K562 (cell line): ENCODE data around the gene ZNF107. TPM values are rescaled to one million over a fixed set of nuclear protein-coding genes. Genes with fewer than 3 reads are reported as not detected.

ENCODE experiments used
- CEBPB ChIP-seq: fragments of 450-650 bp; IDR thresholded peaks from 2 replicates; pipeline ENCODE4 v1.6.1; 2016; ENCODE audit warnings: missing genetic modification characterization, missing compliant biosample characterization
- CREB3L1 ChIP-seq: fragments of 450-650 bp; IDR thresholded peaks from 2 replicates; pipeline ENCODE4 v1.6.1; 2014; ENCODE audit warnings: low read depth, mild to moderate bottlenecking, moderate library complexity, borderline replicate concordance
- HMG20B ChIP-seq: fragments of 250-450 bp; sonication (Bioruptor Pico); IDR thresholded peaks from 2 replicates; pipeline ENCODE4 v1.5.0; 2021; ENCODE audit warnings: mild to moderate bottlenecking
- SNIP1 ChIP-seq: fragments of 450-650 bp; IDR thresholded peaks from 2 replicates; pipeline ENCODE4 v1.7.1; 2017; ENCODE audit warnings: low read depth, mild to moderate bottlenecking
- ZNF717 ChIP-seq: fragments of 250-450 bp; sonication (Bioruptor Pico); IDR thresholded peaks from 2 replicates; pipeline ENCODE4 v1.5.0; 2021
- ZNF780A ChIP-seq: fragments of 250-450 bp; sonication (Bioruptor Pico); IDR thresholded peaks from 2 replicates; pipeline ENCODE4 v1.5.0; 2021; ENCODE audit warnings: mild to moderate bottlenecking
- polyA plus RNA-seq, 8 experiments: library from polyadenylated mRNA; depleted of rRNA in 4 of 8; stranded (reverse) in 5 of 8; unstranded in 3 of 8; fragments of >200 nt; fragmentation: Nextera tagmentation in 2 of 8; fragmentation: Illumina TruSeq in 1 of 8; extraction: Ambion mirVana in 2 of 8; extraction: Trizol in 1 of 8; gene quantifications; 2 replicates each; pipeline versions ENCODE4 v1.2.1 to v1.2.3, GENCODE V29; 2011 to 2014; ENCODE audit warnings: inconsistent platforms in 1 of 8, missing spikeins in 1 of 8
- total RNA-seq, 7 experiments: library from RNA; depleted of rRNA in 6 of 7; stranded (reverse); fragments of >200 nt in 6 of 7; fragmentation: Illumina TruSeq in 2 of 7; extraction: Trizol in 2 of 7; gene quantifications; 2 replicates each; pipeline versions ENCODE4 v1.2.1 to v1.2.3, GENCODE V29; 2011 to 2021; ENCODE audit warnings: low replicate concordance in 1 of 7
- TF ChIP-seq, protein P1 (sequence below): fragments of 250-450 bp; sonication (Bioruptor Pico); IDR thresholded peaks from 2 replicates; pipeline ENCODE4 v1.5.0; 2020; ENCODE audit warnings: mild to moderate bottlenecking
- TF ChIP-seq, protein P2 (sequence below): fragments of 200-600 bp; sonication (generic); IDR thresholded peaks from one replicate; pipeline ENCODE4 v1.6.1; 2012; ENCODE audit warnings: mild to moderate bottlenecking, low read depth, low read length, inconsistent platforms

Gene ZNF107
- total and polyA plus RNA-seq, 9 of the 15 experiments (the other 6 are each of a cell fraction or from before 2014, with no cell fraction given), result 2.4 to 14.2 (median 7.9) TPM

DNA sequence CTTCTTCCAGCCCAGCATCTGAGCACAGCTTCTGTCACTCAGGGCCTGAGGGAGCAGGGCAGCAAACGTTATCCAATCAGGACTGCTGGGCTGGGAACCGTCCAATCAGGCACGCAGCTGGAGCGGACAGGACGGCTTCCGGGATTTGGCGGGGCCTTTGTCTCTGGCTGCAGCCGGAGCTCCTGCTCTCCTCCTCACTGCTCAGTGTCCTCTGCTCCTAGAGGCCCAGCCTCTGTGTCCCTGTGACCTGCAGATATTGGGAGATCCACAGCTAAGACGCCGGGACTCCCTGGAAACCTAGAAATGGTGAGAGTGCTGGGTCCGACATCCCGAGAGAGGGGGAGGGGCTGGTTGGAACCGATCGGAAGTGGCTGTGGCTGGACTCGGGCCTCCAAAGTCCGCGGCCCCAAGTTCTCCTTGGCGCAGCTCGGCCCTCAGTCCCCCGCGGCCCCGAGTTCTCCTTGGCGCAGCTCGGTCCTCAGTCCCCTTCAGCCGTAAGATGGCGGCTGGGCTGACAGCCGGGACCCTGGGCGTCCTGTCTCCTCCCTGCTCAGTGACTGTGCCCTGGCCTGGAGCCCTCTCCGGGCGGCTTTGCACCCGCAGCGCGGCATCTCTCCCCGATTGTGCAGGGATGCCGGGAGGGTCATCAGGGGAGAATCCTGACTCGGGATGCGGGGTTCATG, at the start of gene ZNF107 (continued):
- peak; percentile 45; the same call in 1 of the 2 replicates for TF ChIP-seq CREB3L1
- TF ChIP-seq ZNF780A (CRISPR knock-in tag), result no peak
- no peak for TF ChIP-seq ZNF717 (CRISPR knock-in tag)
- TF ChIP-seq, protein P1, sequence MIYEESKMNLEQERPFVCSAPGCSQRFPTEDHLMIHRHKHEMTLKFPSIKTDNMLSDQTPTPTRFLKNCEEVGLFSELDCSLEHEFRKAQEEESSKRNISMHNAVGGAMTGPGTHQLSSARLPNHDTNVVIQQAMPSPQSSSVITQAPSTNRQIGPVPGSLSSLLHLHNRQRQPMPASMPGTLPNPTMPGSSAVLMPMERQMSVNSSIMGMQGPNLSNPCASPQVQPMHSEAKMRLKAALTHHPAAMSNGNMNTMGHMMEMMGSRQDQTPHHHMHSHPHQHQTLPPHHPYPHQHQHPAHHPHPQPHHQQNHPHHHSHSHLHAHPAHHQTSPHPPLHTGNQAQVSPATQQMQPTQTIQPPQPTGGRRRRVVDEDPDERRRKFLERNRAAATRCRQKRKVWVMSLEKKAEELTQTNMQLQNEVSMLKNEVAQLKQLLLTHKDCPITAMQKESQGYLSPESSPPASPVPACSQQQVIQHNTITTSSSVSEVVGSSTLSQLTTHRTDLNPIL (CRISPR knock-in tag), result no peak
- TF ChIP-seq HMG20B, result no peak; the same call in 1 of the 2 replicates
- no peak for TF ChIP-seq SNIP1
- no peak for TF ChIP-seq CEBPB (tag)
- TF ChIP-seq, protein P2, sequence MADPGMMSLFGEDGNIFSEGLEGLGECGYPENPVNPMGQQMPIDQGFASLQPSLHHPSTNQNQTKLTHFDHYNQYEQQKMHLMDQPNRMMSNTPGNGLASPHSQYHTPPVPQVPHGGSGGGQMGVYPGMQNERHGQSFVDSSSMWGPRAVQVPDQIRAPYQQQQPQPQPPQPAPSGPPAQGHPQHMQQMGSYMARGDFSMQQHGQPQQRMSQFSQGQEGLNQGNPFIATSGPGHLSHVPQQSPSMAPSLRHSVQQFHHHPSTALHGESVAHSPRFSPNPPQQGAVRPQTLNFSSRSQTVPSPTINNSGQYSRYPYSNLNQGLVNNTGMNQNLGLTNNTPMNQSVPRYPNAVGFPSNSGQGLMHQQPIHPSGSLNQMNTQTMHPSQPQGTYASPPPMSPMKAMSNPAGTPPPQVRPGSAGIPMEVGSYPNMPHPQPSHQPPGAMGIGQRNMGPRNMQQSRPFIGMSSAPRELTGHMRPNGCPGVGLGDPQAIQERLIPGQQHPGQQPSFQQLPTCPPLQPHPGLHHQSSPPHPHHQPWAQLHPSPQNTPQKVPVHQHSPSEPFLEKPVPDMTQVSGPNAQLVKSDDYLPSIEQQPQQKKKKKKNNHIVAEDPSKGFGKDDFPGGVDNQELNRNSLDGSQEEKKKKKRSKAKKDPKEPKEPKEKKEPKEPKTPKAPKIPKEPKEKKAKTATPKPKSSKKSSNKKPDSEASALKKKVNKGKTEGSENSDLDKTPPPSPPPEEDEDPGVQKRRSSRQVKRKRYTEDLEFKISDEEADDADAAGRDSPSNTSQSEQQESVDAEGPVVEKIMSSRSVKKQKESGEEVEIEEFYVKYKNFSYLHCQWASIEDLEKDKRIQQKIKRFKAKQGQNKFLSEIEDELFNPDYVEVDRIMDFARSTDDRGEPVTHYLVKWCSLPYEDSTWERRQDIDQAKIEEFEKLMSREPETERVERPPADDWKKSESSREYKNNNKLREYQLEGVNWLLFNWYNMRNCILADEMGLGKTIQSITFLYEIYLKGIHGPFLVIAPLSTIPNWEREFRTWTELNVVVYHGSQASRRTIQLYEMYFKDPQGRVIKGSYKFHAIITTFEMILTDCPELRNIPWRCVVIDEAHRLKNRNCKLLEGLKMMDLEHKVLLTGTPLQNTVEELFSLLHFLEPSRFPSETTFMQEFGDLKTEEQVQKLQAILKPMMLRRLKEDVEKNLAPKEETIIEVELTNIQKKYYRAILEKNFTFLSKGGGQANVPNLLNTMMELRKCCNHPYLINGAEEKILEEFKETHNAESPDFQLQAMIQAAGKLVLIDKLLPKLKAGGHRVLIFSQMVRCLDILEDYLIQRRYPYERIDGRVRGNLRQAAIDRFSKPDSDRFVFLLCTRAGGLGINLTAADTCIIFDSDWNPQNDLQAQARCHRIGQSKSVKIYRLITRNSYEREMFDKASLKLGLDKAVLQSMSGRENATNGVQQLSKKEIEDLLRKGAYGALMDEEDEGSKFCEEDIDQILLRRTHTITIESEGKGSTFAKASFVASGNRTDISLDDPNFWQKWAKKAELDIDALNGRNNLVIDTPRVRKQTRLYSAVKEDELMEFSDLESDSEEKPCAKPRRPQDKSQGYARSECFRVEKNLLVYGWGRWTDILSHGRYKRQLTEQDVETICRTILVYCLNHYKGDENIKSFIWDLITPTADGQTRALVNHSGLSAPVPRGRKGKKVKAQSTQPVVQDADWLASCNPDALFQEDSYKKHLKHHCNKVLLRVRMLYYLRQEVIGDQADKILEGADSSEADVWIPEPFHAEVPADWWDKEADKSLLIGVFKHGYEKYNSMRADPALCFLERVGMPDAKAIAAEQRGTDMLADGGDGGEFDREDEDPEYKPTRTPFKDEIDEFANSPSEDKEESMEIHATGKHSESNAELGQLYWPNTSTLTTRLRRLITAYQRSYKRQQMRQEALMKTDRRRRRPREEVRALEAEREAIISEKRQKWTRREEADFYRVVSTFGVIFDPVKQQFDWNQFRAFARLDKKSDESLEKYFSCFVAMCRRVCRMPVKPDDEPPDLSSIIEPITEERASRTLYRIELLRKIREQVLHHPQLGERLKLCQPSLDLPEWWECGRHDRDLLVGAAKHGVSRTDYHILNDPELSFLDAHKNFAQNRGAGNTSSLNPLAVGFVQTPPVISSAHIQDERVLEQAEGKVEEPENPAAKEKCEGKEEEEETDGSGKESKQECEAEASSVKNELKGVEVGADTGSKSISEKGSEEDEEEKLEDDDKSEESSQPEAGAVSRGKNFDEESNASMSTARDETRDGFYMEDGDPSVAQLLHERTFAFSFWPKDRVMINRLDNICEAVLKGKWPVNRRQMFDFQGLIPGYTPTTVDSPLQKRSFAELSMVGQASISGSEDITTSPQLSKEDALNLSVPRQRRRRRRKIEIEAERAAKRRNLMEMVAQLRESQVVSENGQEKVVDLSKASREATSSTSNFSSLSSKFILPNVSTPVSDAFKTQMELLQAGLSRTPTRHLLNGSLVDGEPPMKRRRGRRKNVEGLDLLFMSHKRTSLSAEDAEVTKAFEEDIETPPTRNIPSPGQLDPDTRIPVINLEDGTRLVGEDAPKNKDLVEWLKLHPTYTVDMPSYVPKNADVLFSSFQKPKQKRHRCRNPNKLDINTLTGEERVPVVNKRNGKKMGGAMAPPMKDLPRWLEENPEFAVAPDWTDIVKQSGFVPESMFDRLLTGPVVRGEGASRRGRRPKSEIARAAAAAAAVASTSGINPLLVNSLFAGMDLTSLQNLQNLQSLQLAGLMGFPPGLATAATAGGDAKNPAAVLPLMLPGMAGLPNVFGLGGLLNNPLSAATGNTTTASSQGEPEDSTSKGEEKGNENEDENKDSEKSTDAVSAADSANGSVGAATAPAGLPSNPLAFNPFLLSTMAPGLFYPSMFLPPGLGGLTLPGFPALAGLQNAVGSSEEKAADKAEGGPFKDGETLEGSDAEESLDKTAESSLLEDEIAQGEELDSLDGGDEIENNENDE, result no peak
